Measurements from ENCODE around the gene SEC24C.

Gene SEC24C

GRCh38 chr10:73814896-73815718 lies 70.9 kb downstream of the SEC24C start:
- peak; percentile 21 for DNase-seq

GRCh38 chr10:73815719-73816030 lies 71.5 kb downstream of the SEC24C start:
- DNase-seq = no peak

GRCh38 chr10:73816917-73817729 lies 73.0 kb downstream of the SEC24C start:
- DNase-seq = no peak

- DNase-seq = no peak
Observed at GRCh38 chr10:73817826-73818225, 73.7 kb downstream of the SEC24C start.

- DNase-seq = no peak
Observed at GRCh38 chr10:73818402-73818801, 74.2 kb downstream of the SEC24C start.

- DNase-seq = no peak
Observed at GRCh38 chr10:73819081-73819480, 74.9 kb downstream of the SEC24C start.

GRCh38 chr10:73819513-73820093 lies 75.4 kb downstream of the SEC24C start:
- no peak for DNase-seq

Measured in activated CD4-positive, alpha-beta T cell treated with anti-CD3 and anti-CD28 coated beads, Interleukin-2, Interleukin-6, amounts not matched to agents 100 ng/mL and 50 ng/mL, durations not matched to agents 16 hours and 8 hours (primary cell).